Activated CD4-positive, CD25-positive, alpha-beta regulatory T cell treated with anti-CD3 and anti-CD28 coated beads, Interleukin-2, amount 50 U/mL, for 16 hours (primary cell): ENCODE data around the gene ARMH4.

ENCODE experiments used
- DNase-seq: peaks from one replicate; pipeline ENCODE4 v3.0.0-alpha.2; 2020; ENCODE audit warnings: low read depth, low spot score

The ARMH4 gene

DNA sequence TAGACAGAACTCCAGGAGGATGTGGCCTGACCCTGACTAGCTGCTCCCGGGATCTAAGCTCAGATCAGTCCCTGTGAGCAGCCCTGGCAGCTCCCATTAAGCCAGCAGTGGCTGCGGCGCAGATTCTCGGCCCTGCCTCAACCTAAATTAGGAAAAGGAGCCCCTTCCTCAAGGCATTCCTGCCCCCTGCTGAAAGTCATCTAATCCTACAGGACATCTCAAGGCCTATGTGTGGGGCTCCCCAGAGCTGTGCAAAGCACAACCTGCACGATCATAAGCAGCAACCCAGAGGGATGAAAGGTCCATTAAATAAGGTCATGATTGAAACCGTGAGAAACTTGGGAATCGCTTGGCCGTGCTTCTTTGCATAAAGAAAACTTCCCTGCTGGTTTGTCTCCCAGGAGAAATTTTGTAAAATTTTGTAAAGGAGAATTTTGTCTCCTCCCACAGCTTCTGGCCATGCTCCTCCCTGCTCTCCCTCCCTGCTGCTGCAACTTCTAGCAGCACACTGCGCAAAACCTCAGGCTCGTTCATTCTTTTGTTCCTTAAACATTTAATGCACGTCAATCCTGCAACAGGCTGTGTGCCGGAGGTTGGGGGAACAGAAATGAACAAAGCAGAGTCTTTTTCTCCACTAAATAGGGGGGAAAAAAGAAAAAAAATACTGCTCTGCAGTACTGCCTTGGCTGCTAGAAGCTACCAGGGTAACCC is 189.5 kb downstream of the ARMH4 start:
- DNase-seq, result no peak

DNA sequence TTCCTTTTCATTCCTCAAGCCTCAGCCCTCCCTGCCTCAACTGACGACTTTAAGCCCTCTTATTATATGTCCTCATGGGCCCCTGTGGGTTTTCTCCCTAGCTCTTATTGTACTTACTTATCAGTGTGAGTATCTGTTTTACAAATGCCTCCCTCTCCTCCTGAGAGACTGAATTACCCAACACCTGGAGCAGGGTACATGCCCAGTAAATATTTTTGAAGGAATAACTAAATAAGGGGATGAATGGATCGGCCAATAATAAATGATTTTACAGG is 190.3 kb downstream of the ARMH4 start:
- DNase-seq, result no peak

DNA sequence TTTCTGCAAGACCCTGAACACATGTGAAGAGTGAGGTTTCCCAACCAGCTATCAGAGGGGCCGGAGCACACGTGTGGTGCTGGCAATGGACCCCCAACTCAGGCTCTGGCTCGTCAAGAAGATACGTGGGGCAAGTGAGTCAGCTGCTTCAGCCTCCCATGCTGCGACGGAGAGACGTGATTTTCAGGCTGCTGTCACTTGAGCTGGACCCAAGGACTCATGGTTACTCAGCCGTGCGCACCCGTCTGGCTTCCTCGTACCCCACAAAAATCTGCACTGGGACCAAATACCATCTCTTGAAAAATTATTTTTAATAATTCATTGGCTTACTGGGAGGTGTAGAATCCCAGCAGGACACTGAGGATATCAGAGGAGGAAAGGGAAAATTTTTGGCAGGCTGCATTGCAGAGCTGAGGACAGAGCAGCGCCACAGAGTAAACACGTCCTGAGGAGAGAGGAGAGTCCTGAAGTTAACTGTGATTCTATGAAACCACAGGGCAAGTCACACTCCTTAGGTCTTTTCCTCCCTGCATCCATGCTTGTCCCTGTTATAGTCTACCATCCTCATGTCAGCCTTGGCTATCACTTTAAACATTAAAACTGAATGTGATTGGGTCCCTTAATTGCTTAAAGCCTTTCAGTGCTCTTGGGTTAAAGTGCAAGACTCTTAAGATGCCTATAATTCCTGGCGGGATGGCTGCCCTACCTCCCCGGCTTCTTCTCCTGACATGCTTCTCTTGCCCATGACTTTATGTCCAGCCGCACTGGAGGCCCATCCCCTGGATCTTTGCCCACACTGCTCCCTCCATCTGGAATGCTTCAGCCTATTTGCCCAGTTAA is 190.8 kb downstream of the ARMH4 start:
- no peak for DNase-seq

DNA sequence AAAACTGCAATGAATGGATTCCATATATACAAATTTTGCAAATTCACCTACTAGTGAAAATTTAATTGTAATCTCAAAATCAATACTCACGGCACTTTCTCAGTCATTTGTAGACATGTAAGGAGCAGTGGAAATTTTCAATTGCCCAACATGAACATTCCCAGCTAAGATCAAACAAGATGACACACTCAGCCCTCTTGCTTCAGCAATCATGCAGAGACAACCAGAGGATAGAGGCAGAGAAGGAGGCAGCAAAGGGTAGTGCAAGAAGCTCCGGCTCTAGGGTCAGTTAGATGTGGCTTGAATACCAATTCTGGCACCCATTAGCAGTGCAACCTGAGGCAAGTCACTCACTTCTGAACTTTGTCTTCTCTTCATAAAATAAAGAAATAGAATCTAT is 194.6 kb downstream of the ARMH4 start:
- no peak for DNase-seq
